GM18873 (cell line): ENCODE measurements around the gene AAR2.

Experiments
- ATAC-seq: cut with Tn5 transposase; IDR thresholded peaks from one replicate; pipeline ENCODE4 v1.9.1; 2021; ENCODE audit warnings: mild to moderate bottlenecking, moderate library complexity, moderate number of reproducible peaks; ENCODE audit not compliant: unreplicated experiment, low FRiP score

Gene AAR2

DNA sequence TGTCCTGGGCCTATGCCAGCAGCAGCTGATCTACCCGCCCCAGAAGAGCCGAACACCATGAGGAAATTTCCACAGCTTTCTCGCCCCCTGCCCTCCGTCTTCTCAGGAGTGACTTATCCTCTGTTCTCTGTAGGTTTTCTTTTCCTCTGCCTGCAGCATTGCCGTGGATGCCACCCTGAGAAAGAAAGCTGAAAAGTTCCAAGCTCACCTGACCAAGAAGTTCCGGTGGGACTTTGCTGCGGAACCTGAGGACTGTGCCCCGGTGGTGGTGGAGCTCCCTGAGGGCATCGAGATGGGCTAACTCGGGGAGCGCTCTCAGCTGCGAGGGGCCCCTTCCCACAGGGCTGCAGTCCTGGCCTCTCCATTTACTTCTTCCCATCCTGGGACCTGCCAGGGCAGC is 19.2 kb downstream of the AAR2 start:
- no peak for ATAC-seq

- ATAC-seq: no peak
These were observed 23.1 kb downstream of the AAR2 start for GRCh38 chr20:36259177-36260061.

GRCh38 chr20:36260316-36260715 is 24.0 kb downstream of the AAR2 start:
- ATAC-seq: no peak

DNA sequence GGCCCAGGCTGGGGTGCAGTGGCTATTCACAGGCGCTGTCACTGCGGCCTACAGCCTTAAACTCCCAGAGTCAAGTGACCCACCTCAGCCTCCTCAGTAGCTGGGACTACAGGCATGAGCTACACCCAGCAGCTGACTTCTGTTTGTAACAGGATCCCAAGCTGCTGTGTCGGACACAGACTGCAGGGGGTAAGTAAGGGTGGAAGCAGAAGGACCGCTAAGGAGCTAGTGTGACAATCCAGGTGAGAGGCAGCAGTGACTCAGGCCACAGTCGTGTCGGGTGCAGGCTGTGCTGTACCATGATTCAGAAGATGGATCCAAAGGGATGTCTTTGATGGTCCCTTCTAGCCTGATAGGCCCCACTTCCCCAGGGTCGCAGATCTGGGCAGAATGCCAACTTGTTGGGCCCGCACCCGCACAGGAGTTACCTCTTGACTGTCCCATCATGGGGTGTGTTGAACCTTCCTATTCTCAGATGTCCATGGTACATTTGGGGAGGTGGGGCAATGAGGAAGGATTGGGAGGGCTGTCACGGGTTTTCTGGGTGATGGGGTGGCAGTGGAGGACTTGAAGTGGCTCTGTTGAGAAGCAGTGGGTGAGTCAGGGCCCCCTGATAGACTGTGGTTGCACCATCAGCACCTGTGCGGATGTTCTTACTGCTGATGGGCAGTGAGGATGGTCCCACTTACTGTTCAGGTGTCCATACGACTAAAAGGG is 25.3 kb downstream of the AAR2 start:
- no peak for ATAC-seq

DNA sequence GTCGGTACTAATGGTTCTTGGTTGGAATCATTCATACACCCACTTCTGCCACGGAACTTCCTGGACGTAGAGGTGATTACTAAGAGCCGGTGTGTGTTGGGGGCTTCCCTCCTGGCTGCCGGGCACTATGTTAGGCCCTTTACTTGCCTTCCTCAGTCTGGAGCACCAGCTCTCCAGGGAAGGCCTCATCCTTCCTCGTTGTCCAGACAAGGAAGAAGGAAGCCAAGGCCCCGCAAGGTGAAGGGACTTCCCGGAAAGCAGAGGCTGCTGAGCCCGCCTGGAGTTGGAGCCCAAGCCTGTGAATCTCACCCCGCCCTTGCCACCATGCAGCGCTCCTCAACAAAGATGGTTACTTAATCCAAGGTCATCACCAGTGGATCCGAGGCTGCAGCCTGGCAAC is 26.2 kb downstream of the AAR2 start:
- ATAC-seq: no peak

DNA sequence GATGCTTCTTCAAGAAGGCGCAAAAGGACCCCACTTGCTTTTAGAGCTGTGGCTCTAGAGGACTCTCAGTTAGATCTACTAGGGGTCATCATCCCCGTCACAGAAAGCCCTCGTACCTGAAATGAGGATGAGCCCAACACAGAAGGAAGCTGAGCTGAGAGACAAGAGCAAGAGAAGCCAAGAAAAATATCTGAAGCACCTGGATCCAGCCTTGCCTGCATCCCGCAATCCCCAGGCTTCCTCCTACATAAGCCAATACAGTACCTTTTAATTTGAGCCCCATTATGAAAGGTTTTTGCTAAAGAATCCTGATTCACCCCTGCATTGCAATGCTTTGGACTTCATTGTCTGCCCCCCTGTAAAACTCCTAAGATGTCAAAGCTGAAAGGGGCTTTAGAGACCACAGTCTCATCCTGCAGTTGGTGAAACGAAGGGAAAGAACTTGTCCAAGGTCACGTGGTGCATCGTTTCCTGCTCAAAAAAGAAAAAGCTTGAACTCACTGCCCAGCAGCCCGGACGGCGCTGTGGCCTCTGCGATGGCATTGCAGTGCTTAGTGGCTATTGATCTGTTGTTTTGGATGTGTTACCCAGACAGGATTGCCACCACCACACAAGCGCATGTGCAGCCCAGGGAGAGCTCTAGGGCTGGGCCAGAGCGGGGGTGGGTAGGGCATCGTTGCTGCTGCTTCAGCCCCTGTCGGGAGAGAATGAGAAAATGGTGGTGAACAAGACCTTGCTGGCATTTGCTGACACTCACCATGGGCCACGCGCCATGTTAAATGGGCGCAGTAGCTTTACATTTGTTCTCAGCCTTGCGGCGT is 28.4 kb downstream of the AAR2 start:
- ATAC-seq: no peak

DNA sequence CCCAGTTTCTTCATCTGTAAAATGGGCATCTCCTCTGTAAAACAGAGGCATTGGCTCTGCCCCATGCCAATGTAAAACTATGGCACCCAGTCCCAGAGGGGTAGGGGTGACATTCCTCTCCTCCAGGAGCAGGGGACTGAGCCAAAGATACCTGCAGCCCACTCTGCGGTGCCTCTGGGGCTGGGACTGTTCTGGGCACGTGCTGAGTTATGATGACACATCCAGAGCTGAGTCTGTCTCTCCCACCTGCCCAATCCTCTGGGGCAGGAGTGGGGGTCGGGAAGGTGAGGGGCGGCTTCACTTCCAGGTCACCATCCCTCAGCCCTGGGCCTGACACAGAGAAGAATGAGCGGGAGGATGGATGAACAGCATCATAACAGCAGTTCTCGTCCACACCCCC is 29.9 kb downstream of the AAR2 start:
- ATAC-seq: no peak

DNA sequence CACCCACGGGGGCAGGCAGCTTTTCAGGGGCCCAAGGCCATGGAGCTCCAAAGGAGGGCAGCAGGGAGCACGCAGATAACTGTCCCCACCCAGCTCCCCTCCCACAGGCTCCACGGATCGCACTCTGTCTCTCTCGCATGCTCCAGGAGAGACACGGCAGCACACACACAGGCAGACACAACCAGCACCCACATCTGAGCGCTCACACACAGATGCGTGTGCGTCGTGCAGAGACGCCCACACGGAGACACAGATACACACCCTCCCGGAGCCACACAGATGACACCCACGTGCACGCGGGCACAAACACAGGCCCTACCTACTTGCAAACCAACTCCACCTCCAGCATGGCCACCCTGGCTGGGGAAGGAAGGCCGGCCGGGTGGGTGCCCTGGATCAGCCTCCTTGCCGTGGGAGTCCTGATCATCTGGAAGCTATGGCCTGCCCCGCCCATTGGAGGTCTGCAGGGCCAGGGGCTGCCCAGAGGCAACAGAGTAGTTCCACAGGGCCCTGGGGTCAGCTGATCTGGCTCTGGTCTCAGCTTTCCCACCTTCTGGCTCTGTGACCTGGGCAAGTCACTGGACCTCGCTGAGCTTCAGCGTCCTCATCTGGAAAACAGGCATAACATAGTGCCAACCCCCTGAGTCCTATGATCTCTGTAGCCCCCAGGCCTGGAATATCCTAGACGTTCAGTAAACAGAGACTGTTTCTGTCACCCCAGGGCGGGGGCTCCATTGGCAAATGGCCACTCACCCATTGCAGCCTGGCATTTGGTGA is 31.5 kb downstream of the AAR2 start:
- ATAC-seq: no peak

DNA sequence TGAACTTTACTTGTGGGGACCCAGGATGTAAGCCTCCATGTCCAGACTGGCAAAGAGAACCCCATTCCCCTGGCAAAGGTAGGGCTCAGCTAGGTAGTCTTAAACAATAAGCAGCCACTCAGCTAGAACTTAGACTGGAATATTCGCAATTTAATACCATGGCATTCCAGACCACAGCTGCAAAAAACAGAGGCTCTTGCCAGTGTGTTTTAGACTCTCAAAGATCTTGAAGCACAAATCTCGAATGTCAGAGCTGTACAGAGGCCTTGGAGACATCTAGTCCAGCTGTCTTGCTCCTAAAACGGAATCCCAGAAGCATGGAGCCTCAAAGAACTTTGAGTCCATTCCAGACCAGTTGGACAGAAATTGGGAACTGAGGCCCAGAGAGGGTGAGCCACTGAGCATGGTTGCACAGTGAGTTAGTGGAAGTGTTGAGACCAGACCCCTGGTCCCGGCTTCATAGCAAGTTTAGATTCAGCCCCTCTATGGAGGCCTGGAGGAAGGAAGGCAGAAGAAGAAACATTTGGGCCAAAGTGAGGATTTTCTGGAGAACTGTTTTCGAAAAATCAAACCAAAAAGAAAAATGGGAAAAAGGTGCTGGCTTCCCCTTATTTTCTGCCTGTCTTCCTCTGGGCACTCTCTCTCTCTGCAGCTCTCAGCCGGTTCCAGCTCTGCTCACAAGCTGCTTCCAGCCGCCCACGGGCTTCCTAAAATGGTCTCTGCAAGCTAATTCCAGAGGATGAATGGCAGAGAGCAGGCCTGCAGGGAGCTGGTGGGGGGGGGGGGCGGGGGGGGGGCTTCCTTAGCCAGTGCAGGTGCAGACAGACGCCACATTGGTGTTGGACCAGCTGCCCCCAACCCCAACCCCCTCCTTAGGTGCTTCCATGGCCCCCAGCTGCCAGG is 32.4 kb downstream of the AAR2 start:
- no peak for ATAC-seq

- no peak for ATAC-seq
These were observed 33.2 kb downstream of the AAR2 start for GRCh38 chr20:36269507-36269906.

DNA sequence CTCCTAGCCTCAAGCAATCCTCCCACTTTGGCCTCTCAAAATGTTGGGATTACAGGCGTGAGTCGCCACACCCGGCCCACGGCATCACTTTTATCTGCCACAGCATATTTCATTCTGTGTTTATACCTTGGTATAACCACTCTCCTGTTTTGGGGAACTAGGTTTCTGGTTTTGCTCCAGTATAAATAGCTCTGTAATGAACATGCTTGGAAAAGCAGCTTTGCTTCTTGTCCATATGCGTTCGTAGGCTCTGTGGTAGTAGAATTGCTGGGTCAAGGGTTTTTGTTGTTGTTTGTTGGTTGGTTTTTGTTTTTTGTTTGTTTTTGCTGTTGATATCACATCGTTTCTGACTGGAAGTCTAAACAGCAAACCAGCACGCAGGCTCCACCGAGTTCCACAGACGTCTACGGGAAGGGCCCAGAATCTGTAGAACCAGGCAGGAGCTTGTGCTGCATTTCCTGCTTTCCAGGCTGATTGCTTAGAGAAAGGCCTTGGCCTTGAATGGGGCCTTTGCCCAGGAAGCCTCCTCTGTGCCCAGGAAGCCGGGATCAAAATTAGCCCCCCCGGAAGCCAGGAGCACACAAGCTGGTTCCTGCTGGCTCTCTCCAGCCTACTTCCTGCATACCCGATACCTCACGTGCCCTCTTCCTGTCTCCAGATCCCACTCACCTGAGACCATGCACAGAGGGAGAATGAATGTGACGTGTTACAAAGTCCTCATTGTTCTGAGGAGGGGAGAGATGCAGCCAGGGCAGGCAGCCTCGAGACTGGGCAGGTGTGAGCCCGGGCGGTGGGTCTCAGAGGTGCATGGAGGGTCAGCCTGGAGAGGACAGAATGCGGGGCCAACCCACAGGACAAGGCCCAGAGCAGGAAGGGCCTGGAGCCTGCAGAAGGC is 34.7 kb downstream of the AAR2 start:
- no peak for ATAC-seq

- no peak for ATAC-seq
These were observed 35.6 kb downstream of the AAR2 start for GRCh38 chr20:36271639-36272546.

DNA sequence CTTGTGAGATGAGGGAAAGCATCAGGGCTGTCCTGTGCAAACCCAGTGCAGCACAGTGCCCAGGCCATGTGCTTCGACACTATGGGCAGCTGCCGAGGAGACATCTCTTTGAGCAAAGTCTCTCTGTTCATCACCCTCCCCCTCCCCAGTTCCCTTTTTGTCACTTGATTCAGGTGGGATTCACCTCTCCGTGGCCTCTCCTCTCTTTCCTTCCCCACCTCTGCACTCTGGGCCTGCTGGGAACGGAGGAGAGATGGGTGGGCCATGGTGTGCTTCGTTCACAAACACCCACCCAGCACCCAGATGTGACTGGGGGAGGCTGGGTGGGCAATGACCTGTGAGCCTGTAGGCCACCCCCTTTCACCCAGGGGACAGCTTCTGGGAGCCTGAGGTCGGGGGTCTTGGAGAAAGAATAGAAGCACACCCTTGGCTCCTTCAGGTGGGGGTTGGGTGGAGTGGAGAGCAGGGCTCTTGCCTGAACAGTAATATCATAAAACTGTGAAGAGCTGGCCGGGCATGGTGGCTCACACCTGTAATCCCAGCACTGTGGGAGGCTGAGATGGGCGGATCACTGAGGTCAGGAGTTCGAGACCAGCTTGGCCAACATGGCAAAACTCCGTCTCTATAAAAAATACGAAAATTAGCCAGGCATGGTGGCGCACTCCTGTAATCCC is 36.4 kb downstream of the AAR2 start:
- no peak for ATAC-seq

GRCh38 chr20:36273414-36274180 is 37.3 kb downstream of the AAR2 start:
- no peak for ATAC-seq

DNA sequence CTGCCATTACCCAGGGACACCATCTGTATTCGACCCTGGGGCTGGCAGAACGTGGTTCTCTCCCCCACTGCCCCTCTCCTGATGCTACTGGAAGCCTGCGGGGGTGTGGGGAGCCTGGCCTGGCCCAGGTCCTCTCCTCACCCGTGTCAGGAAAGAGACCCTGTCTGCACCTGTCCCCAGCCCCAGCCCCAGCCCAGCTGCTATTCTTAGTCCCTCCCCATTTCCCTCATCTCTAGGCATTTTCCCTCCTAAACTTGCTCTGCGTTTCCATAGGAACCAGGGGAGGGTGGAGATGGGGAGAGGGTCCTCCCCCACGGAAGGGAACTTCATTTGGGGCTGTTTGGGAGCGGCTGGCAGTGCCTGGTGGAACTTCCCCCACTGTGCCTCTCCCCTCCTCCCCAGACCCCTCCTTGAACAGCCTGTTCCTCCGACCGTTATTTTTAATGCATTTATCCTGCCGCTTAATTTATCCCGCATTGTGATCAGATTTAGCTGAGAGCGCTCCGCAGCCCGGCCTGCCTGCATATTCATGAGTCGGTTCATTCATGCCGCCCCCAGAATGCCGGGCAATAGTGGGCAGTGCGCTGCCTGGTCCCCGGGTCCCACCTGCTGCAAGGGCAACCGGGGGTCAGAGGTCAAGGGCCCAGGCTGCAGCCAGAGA is 38.0 kb downstream of the AAR2 start:
- no peak for ATAC-seq
